ENCODE data around the gene CDKN1A. TPM values are rescaled to one million over a fixed set of nuclear protein-coding genes. Genes with fewer than 3 reads are reported as not detected.
"Not testable (repeated sequence)": the region's sequence is repeated elsewhere in the genome, so short reads cannot be mapped to it uniquely, and the experiment has no call there.

The CDKN1A gene
- total RNA-seq, 1 donor from 2014 or later: 516 TPM

GRCh38 chr6:36720251-36721141, 42.0 kb downstream of the CDKN1A start:
- DNase-seq (ENCODE audit: low read depth): no peak

GRCh38 chr6:36721369-36722140, 43.0 kb downstream of the CDKN1A start:
- no peak for DNase-seq (ENCODE audit: low read depth)

- DNase-seq (ENCODE audit: low read depth): no peak
Observed at GRCh38 chr6:36722365-36722764, 43.9 kb downstream of the CDKN1A start.

GRCh38 chr6:36722879-36723278, 44.4 kb downstream of the CDKN1A start:
- DNase-seq (ENCODE audit: low read depth): no peak

- not testable (repeated sequence) for DNase-seq (ENCODE audit: low read depth)
Observed at GRCh38 chr6:36723992-36724391, 45.5 kb downstream of the CDKN1A start.

DNA sequence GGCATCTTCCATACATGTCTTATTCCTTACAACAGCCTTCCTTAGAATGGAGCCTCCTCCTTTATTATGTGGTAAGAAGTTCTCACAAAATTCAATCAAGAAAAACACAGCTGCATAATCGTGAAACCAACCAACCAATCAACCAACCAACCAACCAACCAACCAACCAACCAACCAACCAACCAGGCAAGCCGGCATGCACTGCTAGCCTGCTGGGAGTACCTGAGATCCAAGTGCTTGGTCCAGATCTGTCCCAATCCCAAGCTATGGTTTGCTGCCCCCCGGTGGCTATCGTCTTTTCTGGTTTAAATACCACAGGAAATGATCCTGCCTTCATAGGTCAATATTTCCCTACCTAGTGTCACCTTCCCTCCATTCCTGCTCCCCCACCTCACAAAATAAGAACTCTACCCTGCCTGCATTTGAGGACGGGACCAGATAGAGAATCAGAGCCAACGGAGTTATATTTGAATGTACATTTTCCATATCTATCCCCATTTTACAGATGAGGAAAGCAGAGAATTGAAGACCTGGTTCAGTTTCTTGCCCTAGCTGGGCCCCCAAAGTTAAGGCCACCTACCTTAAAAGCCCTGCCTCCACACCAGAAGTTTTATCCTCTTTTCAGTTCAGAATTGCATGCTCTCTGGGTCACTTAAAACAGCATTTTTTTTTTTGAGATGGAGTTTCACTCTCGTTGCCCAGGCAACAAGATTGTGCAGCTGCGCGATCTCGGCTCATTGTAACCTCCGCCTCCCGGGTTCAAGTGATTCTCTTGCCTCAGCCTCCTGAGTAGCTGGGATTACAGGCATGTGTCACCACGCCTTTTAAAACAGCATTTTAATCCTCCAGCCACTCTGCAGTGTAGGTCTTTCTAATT, 46.2 kb downstream of the CDKN1A start:
- DNase-seq (ENCODE audit: low read depth): peak; percentile 61

DNA sequence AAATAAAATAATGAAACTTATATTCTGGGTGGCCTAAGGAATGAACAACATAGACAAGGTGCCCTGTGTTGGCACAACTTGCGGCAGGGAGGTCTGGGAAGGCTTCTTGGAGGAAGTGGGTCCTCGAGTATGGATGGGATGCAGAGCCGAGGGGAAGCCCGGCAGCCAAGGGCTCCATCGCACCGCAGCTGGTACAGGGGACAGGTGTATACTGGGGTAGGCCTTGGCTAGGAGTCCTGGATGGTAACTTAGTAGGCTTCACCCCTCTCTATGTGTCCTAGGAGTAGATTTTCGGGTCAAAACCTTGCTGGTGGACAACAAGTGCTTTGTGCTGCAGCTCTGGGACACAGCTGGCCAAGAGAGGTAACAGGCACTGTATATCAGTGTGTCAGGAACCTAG, 47.1 kb downstream of the CDKN1A start:
- DNase-seq (ENCODE audit: low read depth): no peak

- peak; percentile 28 for DNase-seq (ENCODE audit: low read depth)
Observed at GRCh38 chr6:36727505-36728021, 49.0 kb downstream of the CDKN1A start.

GRCh38 chr6:36728289-36729160, 50.0 kb downstream of the CDKN1A start:
- no peak for DNase-seq (ENCODE audit: low read depth)

DNA sequence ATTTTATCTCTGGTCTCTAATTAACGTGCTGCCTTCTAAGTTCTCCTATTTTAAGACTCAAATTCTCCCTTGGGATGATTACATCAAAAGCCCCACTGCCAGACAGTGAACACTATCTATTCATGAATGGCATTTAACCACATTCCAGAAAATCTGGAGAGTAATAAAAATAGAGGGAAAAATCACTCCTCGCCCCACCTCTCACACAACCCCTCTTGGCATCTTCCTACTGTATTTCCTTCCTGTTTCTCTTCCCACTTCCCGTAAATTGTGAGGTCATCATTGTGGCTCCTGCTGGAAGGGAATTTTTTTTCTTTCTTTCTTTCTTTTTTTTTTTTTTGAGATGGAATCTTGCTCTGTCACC, 50.6 kb downstream of the CDKN1A start:
- no peak for DNase-seq (ENCODE audit: low read depth)

GRCh38 chr6:36730424-36731380, 52.2 kb downstream of the CDKN1A start:
- DNase-seq (ENCODE audit: low read depth): no peak

- no peak for DNase-seq (ENCODE audit: low read depth)
Observed at GRCh38 chr6:36731622-36732310, 53.3 kb downstream of the CDKN1A start.

DNA sequence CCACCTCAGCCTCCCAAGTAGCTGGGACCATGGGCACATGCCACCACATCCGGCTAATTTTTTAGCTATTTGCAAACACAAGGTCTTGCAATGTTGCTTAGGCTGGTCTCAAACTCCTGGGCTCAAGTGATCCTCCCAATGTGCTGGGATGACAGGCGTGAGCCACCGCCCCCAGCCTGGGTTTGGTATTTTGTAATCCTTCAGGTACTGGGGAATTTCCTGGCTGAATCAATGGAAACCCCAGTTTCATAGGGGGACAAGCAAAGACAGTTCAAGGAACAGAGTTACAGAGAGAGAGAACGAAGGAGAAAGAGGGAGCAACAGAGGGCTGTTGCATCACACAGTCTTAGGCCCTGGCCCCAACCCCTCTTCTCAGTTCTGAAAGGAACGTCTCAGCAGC, 54.8 kb downstream of the CDKN1A start:
- no peak for DNase-seq (ENCODE audit: low read depth)

DNA sequence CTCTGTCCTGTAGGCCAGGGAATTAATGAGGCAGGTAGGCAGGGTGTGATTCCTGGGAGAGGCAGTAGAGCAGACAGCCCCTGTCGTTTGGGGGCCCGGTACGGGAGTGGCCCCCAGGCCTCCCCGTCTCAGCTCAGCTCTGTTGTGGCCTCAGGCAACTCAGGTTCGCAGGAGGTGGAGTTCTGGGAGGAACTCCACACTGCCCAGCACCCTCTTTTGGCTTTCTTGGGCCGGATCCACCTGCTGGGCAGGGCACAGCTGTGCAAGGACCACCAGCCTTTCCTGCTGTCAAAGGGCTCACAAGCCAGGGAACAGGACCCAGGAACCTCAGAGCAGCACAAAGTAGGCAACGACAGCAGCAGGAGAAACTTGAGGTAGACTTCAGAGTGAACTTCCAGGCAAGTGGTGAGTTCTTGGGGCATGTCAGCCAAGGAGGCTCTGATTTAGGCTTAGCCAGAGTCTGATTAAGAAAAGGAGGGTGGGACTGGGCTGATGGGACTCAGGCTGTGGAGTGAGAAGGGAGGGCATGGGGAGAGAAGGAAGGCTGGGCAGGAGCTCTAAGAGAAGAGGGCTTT, 56.1 kb downstream of the CDKN1A start:
- no peak for DNase-seq (ENCODE audit: low read depth)

- DNase-seq (ENCODE audit: low read depth): peak; percentile 74
Observed at GRCh38 chr6:36735110-36736071, 56.9 kb downstream of the CDKN1A start.

Measured in renal cortical epithelial cell (primary cell).